Hematopoietic multipotent progenitor cell treated with erythropoietin and hydrocortisone succinate and interleukin-3 and kit ligand, for 4 days (in vitro differentiated cells): ENCODE data around the gene MED10.

Experiments
- DNase-seq: peaks from one replicate; pipeline ENCODE4 v3.0.0-alpha.2; 2015

The MED10 gene

GRCh38 chr5:6398570-6399230, 20.4 kb upstream of the MED10 start:
- no peak for DNase-seq

- DNase-seq, result no peak
Measured at GRCh38 chr5:6397536-6398269, 19.4 kb upstream of the MED10 start.

- DNase-seq, result no peak
Measured at GRCh38 chr5:6396836-6397535, 18.6 kb upstream of the MED10 start.

- no peak for DNase-seq
Measured at GRCh38 chr5:6396043-6396442, 17.7 kb upstream of the MED10 start.

GRCh38 chr5:6395621-6396020, 17.3 kb upstream of the MED10 start:
- no peak for DNase-seq

- no peak for DNase-seq
Measured at GRCh38 chr5:6395102-6395445, 16.7 kb upstream of the MED10 start.

GRCh38 chr5:6394429-6395101, 16.2 kb upstream of the MED10 start:
- DNase-seq, result no peak

- no peak for DNase-seq
Measured at GRCh38 chr5:6393596-6394194, 15.3 kb upstream of the MED10 start.

GRCh38 chr5:6392561-6392960, 14.2 kb upstream of the MED10 start:
- no peak for DNase-seq

GRCh38 chr5:6391151-6391550, 12.8 kb upstream of the MED10 start:
- no peak for DNase-seq

GRCh38 chr5:6389946-6390530, 11.7 kb upstream of the MED10 start:
- DNase-seq, result no peak

- DNase-seq, result no peak
Measured at GRCh38 chr5:6389397-6389796, 11.1 kb upstream of the MED10 start.

- DNase-seq, result no peak
Measured at GRCh38 chr5:6387970-6388369, 9.6 kb upstream of the MED10 start.

GRCh38 chr5:6386271-6386670, 7.9 kb upstream of the MED10 start:
- no peak for DNase-seq

- DNase-seq, result no peak
Measured at GRCh38 chr5:6384856-6385255, 6.5 kb upstream of the MED10 start.

GRCh38 chr5:6383376-6383775, 5.0 kb upstream of the MED10 start:
- DNase-seq, result no peak

GRCh38 chr5:6379246-6379645, 899 bp upstream of the MED10 start:
- peak; percentile 11 for DNase-seq

- DNase-seq, result no peak
Measured at GRCh38 chr5:6378766-6379103, 388 bp upstream of the MED10 start.

GRCh38 chr5:6377582-6377904, 804 bp downstream of the MED10 start:
- DNase-seq, result no peak

GRCh38 chr5:6376974-6377520, 1.3 kb downstream of the MED10 start:
- DNase-seq, result no peak

GRCh38 chr5:6373081-6373846, 5.1 kb downstream of the MED10 start:
- no peak for DNase-seq
